T-cell (primary cell): ENCODE measurements around the gene DLG5. TPM values are rescaled to one million over a fixed set of nuclear protein-coding genes. Genes with fewer than 3 reads are reported as not detected.
"Not testable (repeated sequence)": the region's sequence is repeated elsewhere in the genome, so short reads cannot be mapped to it uniquely, and the experiment has no call there.

ENCODE experiments used
- ATAC-seq, 4 experiments: fragments of 200-7000 bp in 3 of 4; fragments of 150-1000 bp in 1 of 4; cut with Tn5 transposase; replicated peaks in 1 of 4; 1 replicate in 3 of 4; 2 replicates in 1 of 4; pipeline ENCODE4 v1.10.0; 2021; ENCODE audit warnings: moderate library complexity in 3 of 4, mild to moderate bottlenecking in 2 of 4, moderate number of reproducible peaks in 1 of 4
- CTCF ChIA-PET, 2 donors: fragments of 300-600 bp; sonication (Branson Sonifier 250); formaldehyde crosslinking; loops; one replicate each; lab custom pipeline; 2022; ENCODE audit warnings: antibody characterized with exemption in 2 of 2; lab: Charles Lee
- POLR2A ChIA-PET, 2 donors: fragments of 300-600 bp; sonication (Branson Sonifier 250); formaldehyde crosslinking; loops; one replicate each; lab custom pipeline; 2022; ENCODE audit warnings: antibody characterized with exemption in 2 of 2; lab: Charles Lee
- DNase-seq, 35 experiments: peaks; one replicate each; pipeline versions ENCODE4 v3.0.0 to v3.0.0-alpha.2; 2013 to 2023
- H3K27ac ChIP-seq: one replicate; pipeline ENCODE4 v1.5.1; 2013; ENCODE audit warnings: low read length
- H3K27me3 ChIP-seq, 2 experiments: replicated peaks in 1 of 2; 1 replicate in 1 of 2; 2 replicates in 1 of 2; pipeline versions ENCODE4 v1.6.1 to v1.7.0; 2013; ENCODE audit warnings: low read length in 1 of 2, mixed read lengths in 1 of 2; ENCODE audit not compliant: control insufficient read depth in 2 of 2, insufficient read depth in 2 of 2; ENCODE audit errors: extremely low read depth in 1 of 2
- H3K36me3 ChIP-seq, 2 donors: 1 replicate in 1 of 2; 2 replicates in 1 of 2; pipeline versions ENCODE4 v1.6.1 to v1.7.0; 2013; ENCODE audit warnings: low read length in 1 of 2; ENCODE audit not compliant: control insufficient read depth in 2 of 2, insufficient read depth in 1 of 2; ENCODE audit errors: extremely low read depth in 1 of 2
- H3K4me1 ChIP-seq, 2 experiments: 1 replicate in 1 of 2; 2 replicates in 1 of 2; pipeline versions ENCODE4 v1.6.1 to v1.7.0; 2013; ENCODE audit warnings: low read length in 2 of 2, mixed read lengths in 1 of 2; ENCODE audit not compliant: insufficient read depth in 2 of 2, control insufficient read depth in 1 of 2; ENCODE audit errors: extremely low read depth in 1 of 2
- H3K4me3 ChIP-seq, 2 donors: 1 replicate in 1 of 2; 2 replicates in 1 of 2; pipeline versions ENCODE4 v1.5.1 to v1.7.0; 2013; ENCODE audit warnings: mild to moderate bottlenecking in 2 of 2, low read length in 1 of 2, moderate library complexity in 1 of 2; ENCODE audit not compliant: control insufficient read depth in 1 of 2; ENCODE audit errors: extremely low read depth in 1 of 2
- H3K9me3 ChIP-seq: 2 replicates; pipeline ENCODE4 v1.7.0; 2013
- H3K27ac Mint-ChIP-seq, 2 donors: one replicate each; pipeline ENCODE4 v1.8.0; 2020 to 2021; ENCODE audit warnings: mild to moderate bottlenecking in 2 of 2, mixed read lengths in 2 of 2
- H3K27me3 Mint-ChIP-seq, 2 donors: one replicate each; pipeline ENCODE4 v1.8.0; 2021 to 2022; ENCODE audit warnings: mixed read lengths in 2 of 2
- H3K36me3 Mint-ChIP-seq: one replicate; pipeline ENCODE4 v1.8.0; 2021; ENCODE audit warnings: mixed read lengths
- H3K4me1 Mint-ChIP-seq, 3 donors: one replicate each; pipeline ENCODE4 v1.8.0; 2020 to 2022; ENCODE audit warnings: mixed read lengths in 3 of 3, mild to moderate bottlenecking in 1 of 3
- H3K4me3 Mint-ChIP-seq, 3 donors: one replicate each; pipeline ENCODE4 v1.8.0; 2020 to 2022; ENCODE audit warnings: mild to moderate bottlenecking in 3 of 3, mixed read lengths in 3 of 3, moderate library complexity in 3 of 3
- H3K9me3 Mint-ChIP-seq, 3 donors: one replicate each; pipeline ENCODE4 v1.8.0; 2020 to 2022; ENCODE audit warnings: mixed read lengths in 3 of 3
- WGBS: methylation state at CpG from one replicate; pipeline ENCODE4 v1.1.5; 2013; ENCODE audit warnings: missing lambda C conversion rate; ENCODE audit not compliant: insufficient coverage; 5-methylcytosine and 5-hydroxymethylcytosine counted together
- total RNA-seq, 35 experiments: library from RNA in 6 of 35; stranded (reverse) in 6 of 35; fragments of 120-200 nt in 1 of 35; gene quantifications; one replicate each; pipeline versions ENCODE4 v1.2.1 to v1.2.4 and lab custom pipeline; 2013 to 2026

DLG5 gene
- total RNA-seq, 5 donors from 2014 or later (not counting 1 experiment from before 2014, with no cell fraction given), result 1.3 to 12.8 (median 3.5) TPM

DNA sequence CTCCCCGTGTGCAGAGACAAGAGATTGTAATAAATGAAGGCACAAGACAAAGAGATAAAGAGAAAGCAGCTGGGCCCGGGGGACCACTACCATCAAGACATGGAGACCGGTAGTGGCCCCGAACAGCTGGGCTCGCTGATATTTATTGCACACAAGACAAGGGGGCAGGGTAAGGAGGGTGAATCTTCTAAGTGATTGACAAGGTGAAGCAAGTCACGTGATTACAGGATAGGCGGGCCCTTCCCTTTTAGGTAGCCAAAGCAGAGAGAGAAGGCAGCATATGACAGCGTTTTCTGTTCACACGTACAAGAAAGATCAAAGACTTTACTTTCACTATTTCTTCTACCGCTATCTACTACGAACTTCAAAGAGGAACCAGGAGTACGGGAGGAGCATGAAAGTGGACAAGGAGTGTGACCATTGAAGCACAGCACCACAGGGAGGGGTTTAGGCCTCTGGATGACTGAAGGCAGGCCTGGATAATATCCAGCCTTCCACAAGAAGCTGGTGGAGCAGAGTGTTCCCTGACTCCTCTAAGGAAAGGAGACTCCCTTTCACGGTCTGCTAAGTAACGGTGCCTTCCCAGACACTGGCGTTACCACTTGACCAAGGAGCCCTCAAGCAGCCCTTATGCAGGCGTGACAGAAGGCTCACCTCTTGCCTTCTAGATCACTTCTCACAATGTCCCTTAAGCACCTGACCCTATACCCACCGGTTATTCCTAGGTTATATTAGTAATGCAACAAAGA is 153.5 kb downstream of the DLG5 start:
- H3K4me3 Mint-ChIP-seq, H3K36me3 Mint-ChIP-seq, H3K4me1 ChIP-seq, H3K27ac Mint-ChIP-seq, DNase-seq, H3K4me3 ChIP-seq, H3K27me3 Mint-ChIP-seq, CTCF ChIA-PET, H3K27me3 ChIP-seq, H3K9me3 ChIP-seq, H3K4me1 Mint-ChIP-seq, ATAC-seq, POLR2A ChIA-PET, H3K36me3 ChIP-seq, H3K27ac ChIP-seq: not testable (repeated sequence)
- H3K9me3 Mint-ChIP-seq, result peaks cover 3 to 22% (median 12%) of the 10 kb centered on the region in 3 donors
- WGBS, result 92% methylated on average over 7 of the region's 17 CpGs

- CTCF ChIA-PET, result no interaction called here
- H3K4me1 ChIP-seq, result no peaks in the 10 kb centered on the region
- peaks cover 0 to 4% of the 10 kb centered on the region in 2 experiments for H3K27me3 ChIP-seq
- 91% methylated on average over 7 of the region's 7 CpGs for WGBS
- Mint-ChIP-seq H3K9me3 (peaks cover 3 to 12% (median 9%) of the 10 kb centered on the region in 3 donors), H3K36me3 (no peaks in the 10 kb centered on the region), H3K4me3 (no peak overlapping the region), H3K27ac (no peak overlapping the region), H3K27me3 (no peaks in the 10 kb centered on the region), H3K4me1 (peaks cover 0 to 3% (median 3%) of the 10 kb centered on the region in 3 donors)
- H3K36me3 ChIP-seq, result no peaks in the 10 kb centered on the region
- POLR2A ChIA-PET, result no interaction called here
- H3K9me3 ChIP-seq, result no peaks in the 10 kb centered on the region
- ATAC-seq, result no peak
- H3K4me3 ChIP-seq, result no peak overlapping the region
- DNase-seq, result no peak
- no peak overlapping the region for H3K27ac ChIP-seq
These were observed 154.7 kb downstream of the DLG5 start for GRCh38 chr10:77771851-77772250.

DNA sequence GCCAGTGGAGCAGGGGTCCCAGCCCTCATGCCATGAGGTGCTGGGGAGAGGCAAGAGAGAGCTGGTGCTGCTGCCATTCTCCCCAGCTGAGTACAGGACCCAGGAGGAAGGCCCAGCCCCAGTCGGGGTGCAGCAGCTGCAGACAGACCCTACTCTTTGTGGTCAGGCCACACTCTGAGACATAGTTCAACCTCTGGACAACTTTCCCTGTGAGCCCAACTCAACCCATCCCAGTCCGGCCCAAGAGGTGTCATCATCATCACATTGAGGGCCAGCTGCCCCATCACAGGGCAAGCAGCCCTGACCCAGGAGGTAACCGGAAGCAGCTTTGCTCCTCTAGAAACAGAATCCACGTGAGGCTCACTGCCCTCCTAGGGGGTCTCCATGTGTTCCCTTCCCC is 155.1 kb downstream of the DLG5 start:
- CTCF ChIA-PET, result no interaction called here
- ATAC-seq (no peak), DNase-seq (no peak)
- no peak overlapping the region for H3K27ac Mint-ChIP-seq
- H3K9me3 Mint-ChIP-seq, result peaks cover 2 to 10% (median 8%) of the 10 kb centered on the region in 3 donors
- Histone ChIP-seq H3K9me3 (no peaks in the 10 kb centered on the region), H3K27me3 (peaks cover 0 to 4% of the 10 kb centered on the region in 2 experiments), H3K27ac (no peak overlapping the region), H3K4me1 (no peaks in the 10 kb centered on the region), H3K4me3 (no peak overlapping the region), H3K36me3 (no peaks in the 10 kb centered on the region)
- POLR2A ChIA-PET, result no interaction called here
- peaks cover 0 to 3% (median 3%) of the 10 kb centered on the region in 3 donors for H3K4me1 Mint-ChIP-seq
- no peak overlapping the region for H3K4me3 Mint-ChIP-seq
- no peaks in the 10 kb centered on the region for H3K27me3 Mint-ChIP-seq
- WGBS, result 62% methylated on average over 3 of the region's 4 CpGs
- no peaks in the 10 kb centered on the region for H3K36me3 Mint-ChIP-seq

GRCh38 chr10:77770868-77771175 is 155.7 kb downstream of the DLG5 start:
- Mint-ChIP-seq H3K9me3 (peaks cover 0 to 4% (median 4%) of the 10 kb centered on the region in 3 donors), H3K27me3 (no peaks in the 10 kb centered on the region), H3K4me1 (peaks cover 0 to 3% (median 3%) of the 10 kb centered on the region in 3 donors), H3K4me3 (no peak overlapping the region), H3K27ac (no peak overlapping the region), H3K36me3 (no peaks in the 10 kb centered on the region)
- ATAC-seq (no peak), DNase-seq (no peak)
- Histone ChIP-seq H3K27me3 (peaks cover 0 to 4% of the 10 kb centered on the region in 2 experiments), H3K4me1 (no peaks in the 10 kb centered on the region), H3K36me3 (no peaks in the 10 kb centered on the region), H3K4me3 (no peak overlapping the region), H3K27ac (no peak overlapping the region), H3K9me3 (no peaks in the 10 kb centered on the region)
- ChIA-PET POLR2A (no interaction called here), CTCF (no interaction called here)
- WGBS, result no CpG with 5 or more reads among the region's 7 CpGs

DNA sequence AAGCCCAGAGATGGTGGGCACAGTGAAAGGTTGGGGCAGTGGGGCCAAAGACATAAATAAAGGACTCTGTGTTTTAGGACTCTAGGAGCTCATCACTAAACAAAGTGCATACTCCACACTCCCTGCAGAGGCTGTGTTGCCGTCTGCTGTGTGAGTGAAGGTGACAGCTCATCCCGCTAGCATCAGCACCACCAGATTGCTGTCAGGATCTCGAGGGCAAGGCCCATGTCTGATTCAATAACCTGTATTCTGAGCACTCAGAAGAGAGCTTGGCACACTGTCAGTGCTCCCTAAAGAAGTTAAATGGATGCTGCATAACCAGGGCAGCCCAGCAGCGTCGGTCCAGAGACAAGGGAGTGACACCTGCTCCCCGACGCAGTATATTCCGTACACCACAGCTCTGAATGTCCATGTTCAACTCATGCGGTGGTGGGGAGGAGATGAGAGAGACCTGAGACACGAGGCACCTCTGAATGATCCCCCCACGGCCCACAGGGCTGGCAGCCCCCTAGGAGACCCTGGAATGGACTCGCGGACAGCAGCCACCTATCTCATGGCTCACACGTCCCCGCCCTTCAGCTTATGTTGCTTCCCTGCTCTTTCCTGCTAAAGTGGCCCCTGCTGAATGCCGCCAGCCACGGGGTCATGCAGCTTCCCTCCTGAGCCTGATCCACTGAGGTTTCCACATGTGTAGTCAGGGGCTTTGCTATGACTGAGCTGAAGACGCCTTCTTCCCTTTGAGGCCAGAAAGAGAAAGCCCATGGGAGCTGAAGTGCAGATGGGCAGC is 156.3 kb downstream of the DLG5 start:
- no peak for DNase-seq
- CTCF ChIA-PET, result no interaction called here
- no peak overlapping the region for H3K27ac Mint-ChIP-seq
- no peaks in the 10 kb centered on the region for H3K9me3 ChIP-seq
- H3K4me3 Mint-ChIP-seq, result no peak overlapping the region
- no peak overlapping the region for H3K27ac ChIP-seq
- H3K27me3 Mint-ChIP-seq, result no peaks in the 10 kb centered on the region
- POLR2A ChIA-PET, result no interaction called here
- H3K4me3 ChIP-seq, result no peak overlapping the region
- H3K36me3 ChIP-seq, result no peaks in the 10 kb centered on the region
- no peaks in the 10 kb centered on the region for H3K4me1 ChIP-seq
- H3K4me1 Mint-ChIP-seq, result peaks cover 0 to 3% (median 3%) of the 10 kb centered on the region in 3 donors
- 76% methylated on average over 15 of the region's 18 CpGs for WGBS
- no peak for ATAC-seq
- H3K9me3 Mint-ChIP-seq, result no peaks in the 10 kb centered on the region
- peaks cover 0 to 4% of the 10 kb centered on the region in 2 experiments for H3K27me3 ChIP-seq
- H3K36me3 Mint-ChIP-seq, result no peaks in the 10 kb centered on the region

DNA sequence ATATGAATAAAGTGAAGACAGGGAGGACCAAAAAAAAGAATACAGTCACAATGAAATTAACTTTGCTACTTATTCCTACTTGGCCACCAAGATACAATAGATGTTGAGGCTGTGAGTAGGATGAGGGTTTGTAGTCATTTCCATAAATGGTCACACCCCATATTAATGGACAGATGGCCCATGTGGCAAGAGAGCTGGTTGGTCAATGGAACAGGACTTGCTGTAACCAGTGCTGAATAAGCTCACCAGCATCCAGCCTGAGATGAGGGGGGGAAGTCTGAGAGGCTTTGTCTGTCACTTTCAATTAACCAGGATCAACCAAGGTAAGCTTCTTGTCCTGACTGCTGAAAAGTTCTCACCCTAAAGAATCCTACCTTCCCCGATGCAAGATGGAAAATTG is 158.5 kb downstream of the DLG5 start:
- ChIA-PET CTCF (interaction anchor here in 1 of 2 donors (0.8 kb wide), 1 partner anchor 16 kb away, joined by 3 read pairs; no protein-coding TSS in a partner anchor), POLR2A (no interaction called here)
- Mint-ChIP-seq H3K4me3 (no peak overlapping the region), H3K27ac (no peak overlapping the region), H3K27me3 (no peaks in the 10 kb centered on the region), H3K36me3 (no peaks in the 10 kb centered on the region), H3K4me1 (peaks cover 0 to 3% (median 2%) of the 10 kb centered on the region in 3 donors), H3K9me3 (no peaks in the 10 kb centered on the region)
- no CpG with 5 or more reads among the region's 1 CpG for whole genome bisulfite sequencing
- H3K36me3 ChIP-seq, result no peaks in the 10 kb centered on the region
- no peak overlapping the region for H3K4me3 ChIP-seq
- no peak overlapping the region for H3K27ac ChIP-seq
- no peaks in the 10 kb centered on the region for H3K27me3 ChIP-seq
- no peak for ATAC-seq
- no peak for DNase-seq
- H3K9me3 ChIP-seq, result no peaks in the 10 kb centered on the region
- H3K4me1 ChIP-seq, result no peaks in the 10 kb centered on the region
